Duodenal mucosa (tissue), 2 donors: ENCODE results near the gene SEC14L1.
"Not testable (repeated sequence)": the region's sequence is repeated elsewhere in the genome, so short reads cannot be mapped to it uniquely, and the experiment has no call there.

Experiments
- H3K27ac ChIP-seq: one replicate; pipeline ENCODE4 v1.7.0; 2013; ENCODE audit warnings: low read depth, low read length
- H3K27me3 ChIP-seq, 2 donors: one replicate each; pipeline ENCODE4 v1.7.0; 2013; ENCODE audit warnings: low read length in 2 of 2, control low read depth in 1 of 2; ENCODE audit not compliant: insufficient read depth in 2 of 2, control insufficient read depth in 1 of 2
- H3K36me3 ChIP-seq, 2 donors: one replicate each; pipeline ENCODE4 v1.7.0; 2013; ENCODE audit warnings: low read length in 2 of 2, control low read depth in 1 of 2; ENCODE audit not compliant: insufficient read depth in 2 of 2, control insufficient read depth in 1 of 2
- H3K4me1 ChIP-seq, 2 donors: one replicate each; pipeline ENCODE4 v1.7.0; 2013; ENCODE audit warnings: low read length in 2 of 2, control low read depth in 1 of 2; ENCODE audit not compliant: insufficient read depth in 2 of 2, control insufficient read depth in 1 of 2
- H3K4me3 ChIP-seq, 2 donors: one replicate each; pipeline ENCODE4 v1.7.0; 2013; ENCODE audit warnings: low read length in 2 of 2, low read depth in 1 of 2
- H3K9ac ChIP-seq, 2 donors: one replicate each; pipeline ENCODE4 v1.7.0; 2013; ENCODE audit warnings: low read length in 2 of 2, low read depth in 1 of 2
- H3K9me3 ChIP-seq, 2 donors: one replicate each; pipeline ENCODE4 v1.7.0; 2013; ENCODE audit warnings: low read length in 2 of 2, control low read depth in 1 of 2; ENCODE audit not compliant: control insufficient read depth in 1 of 2

SEC14L1 gene

DNA sequence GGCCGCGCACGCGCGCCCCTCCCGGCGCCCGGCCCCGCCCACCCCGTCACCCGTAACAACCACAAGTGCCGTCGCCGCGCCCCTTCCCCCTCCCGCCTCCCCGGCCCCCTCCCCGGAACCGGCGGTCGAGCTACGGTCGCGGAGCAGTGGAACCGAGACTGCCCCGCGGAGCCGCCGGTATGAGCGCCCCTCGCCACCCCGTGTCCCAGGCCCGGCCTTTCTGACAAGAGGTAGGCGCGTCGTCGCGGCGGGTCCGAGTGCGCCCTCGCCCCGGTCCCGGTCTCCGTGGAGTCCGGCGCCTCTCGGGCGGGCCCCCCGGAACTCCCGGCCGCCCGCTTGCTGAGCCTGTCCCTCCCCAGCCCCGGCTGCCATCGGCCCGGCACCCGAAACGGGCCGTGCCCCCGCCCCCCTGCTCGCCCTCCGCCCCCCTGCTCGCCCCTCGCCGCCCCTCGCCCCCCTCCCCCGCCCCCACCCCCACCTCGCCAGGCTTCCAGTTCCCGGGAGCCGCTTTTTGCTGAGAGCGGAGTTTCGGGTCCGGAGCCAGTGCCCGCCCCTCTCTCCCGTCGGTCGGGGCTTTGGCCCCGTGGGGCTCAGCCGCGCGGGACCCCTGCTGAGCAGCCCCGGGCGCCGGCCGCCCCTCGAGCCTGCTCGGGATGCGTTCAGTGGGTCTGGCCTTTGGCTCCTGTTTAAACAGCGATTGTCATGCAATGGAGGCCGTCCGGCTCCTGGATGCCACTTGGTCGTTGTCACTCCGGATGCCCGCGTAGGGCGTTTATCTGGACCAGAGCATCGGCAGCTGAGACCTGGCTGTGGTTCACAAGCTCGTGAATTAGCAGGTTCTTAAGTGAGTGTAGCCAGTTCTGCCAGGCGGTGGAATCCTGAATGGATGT, at the start of gene SEC14L1:
Gene SEC14L1, plus strand, starts transcription at position 92 of the 890 bp plus-strand sequence. CDS start 2,628 bp downstream, outside the sequence.
- H3K4me1 ChIP-seq: peaks cover 17 to 24% of the 10 kb centered on the region in 2 donors
- no peaks in the 10 kb centered on the region for H3K27me3 ChIP-seq

DNA sequence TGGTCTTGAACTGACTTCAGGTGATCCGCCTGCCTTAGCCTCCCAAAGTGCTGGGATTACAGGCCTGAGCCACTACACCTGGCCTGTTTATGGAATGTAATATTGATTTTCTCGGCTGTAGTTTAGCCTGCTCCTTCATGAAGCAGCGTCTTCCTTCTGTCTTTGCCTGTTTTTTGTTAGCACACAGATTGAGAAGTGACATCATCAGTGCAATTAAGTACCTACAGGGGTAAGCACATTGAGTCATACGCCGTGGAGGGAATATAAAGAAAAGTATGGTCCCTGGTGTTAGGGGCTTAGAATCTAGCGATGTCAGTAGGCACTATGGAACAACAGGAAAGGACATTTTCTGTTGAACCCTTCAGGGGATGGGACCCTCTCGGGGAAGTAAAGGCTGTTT, 48.7 kb upstream of the SEC14L1 start:
- Histone ChIP-seq H3K4me1 (peaks cover 9 to 39% of the 10 kb centered on the region in 2 donors), H3K36me3 (peaks cover 13 to 43% of the 10 kb centered on the region in 2 donors), H3K27ac (no peak overlapping the region), H3K9me3 (no peaks in the 10 kb centered on the region), H3K4me3 (no peak overlapping the region), H3K27me3 (no peaks in the 10 kb centered on the region), H3K9ac (no peak overlapping the region)

More for the DNA sequence above, at the start of gene SEC14L1:
- Histone ChIP-seq H3K4me3 (peak within 1 kb of the TSS; percentile 87 to 88), H3K36me3 (peaks cover 8 to 11% of the 10 kb centered on the region in 2 donors), H3K9me3 (peaks cover 0 to 5% of the 10 kb centered on the region in 2 donors), H3K27ac (peak within 1 kb of the TSS; percentile 95), H3K9ac (peak within 1 kb of the TSS; percentile 73 to 84)

DNA sequence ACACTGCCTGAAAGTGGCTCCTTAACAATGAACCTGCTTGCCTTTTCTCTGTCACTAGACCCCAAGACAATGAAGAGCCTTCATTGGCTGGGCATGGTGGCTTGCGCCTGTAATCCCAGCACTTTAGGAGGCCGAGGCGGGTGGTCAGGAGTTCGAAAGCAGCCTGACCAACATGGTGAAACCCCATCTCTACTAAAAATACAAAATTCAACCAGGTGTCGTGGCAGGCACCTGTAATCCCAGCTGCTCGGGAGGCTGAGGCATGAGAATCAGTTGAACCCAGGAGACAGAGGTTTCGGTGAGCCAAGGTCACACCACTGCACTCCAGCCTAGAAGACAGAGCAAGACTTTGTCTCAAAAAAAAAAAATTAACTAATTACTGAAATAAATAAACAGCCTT, 45.3 kb upstream of the SEC14L1 start:
- H3K4me1 ChIP-seq: peaks cover 24 to 35% of the 10 kb centered on the region in 2 donors
- H3K4me3 ChIP-seq: no peak overlapping the region
- H3K27me3 ChIP-seq: no peaks in the 10 kb centered on the region
- no peak overlapping the region for H3K27ac ChIP-seq
- no peaks in the 10 kb centered on the region for H3K9me3 ChIP-seq
- H3K36me3 ChIP-seq: peaks cover 14 to 49% of the 10 kb centered on the region in 2 donors
- H3K9ac ChIP-seq: no peak overlapping the region

DNA sequence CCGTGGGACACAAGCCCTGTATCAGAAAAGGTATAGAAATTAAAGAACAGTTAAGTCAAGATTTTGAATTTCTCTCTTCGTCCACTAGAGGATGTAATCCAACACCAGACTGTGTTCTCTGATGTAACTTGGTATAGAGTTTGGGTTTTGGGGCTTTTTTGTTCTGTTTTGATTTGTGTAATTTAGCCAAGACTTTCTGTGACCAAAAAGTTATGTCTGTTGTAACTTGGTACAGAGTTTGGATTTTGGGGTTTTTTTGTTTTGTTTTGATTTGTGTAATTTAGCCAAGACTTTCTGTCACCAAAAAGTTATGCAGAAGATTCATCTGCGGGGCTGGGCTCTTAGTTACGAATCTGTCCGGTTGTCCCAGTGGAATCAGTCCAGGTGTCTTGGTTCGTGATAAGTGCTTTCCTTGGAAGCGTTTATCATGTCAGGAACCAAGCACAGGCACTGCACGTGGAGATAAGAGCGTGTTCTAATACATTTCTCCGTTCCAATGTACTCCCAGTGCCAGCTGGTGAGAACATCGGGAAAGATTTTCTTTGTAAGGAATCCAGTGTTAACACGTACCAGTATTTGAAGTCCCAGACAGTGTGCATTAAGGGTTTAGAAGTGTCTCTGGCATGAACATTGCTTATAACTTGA, 44.1 kb upstream of the SEC14L1 start:
- Histone ChIP-seq H3K4me3 (no peak overlapping the region), H3K36me3 (peaks cover 14 to 38% of the 10 kb centered on the region in 2 donors), H3K27ac (peak overlapping the region; percentile 17), H3K9me3 (no peaks in the 10 kb centered on the region), H3K27me3 (no peaks in the 10 kb centered on the region), H3K4me1 (peaks cover 24 to 30% of the 10 kb centered on the region in 2 donors), H3K9ac (peak overlapping the region in 1 of 2 donors; percentile 22)

DNA sequence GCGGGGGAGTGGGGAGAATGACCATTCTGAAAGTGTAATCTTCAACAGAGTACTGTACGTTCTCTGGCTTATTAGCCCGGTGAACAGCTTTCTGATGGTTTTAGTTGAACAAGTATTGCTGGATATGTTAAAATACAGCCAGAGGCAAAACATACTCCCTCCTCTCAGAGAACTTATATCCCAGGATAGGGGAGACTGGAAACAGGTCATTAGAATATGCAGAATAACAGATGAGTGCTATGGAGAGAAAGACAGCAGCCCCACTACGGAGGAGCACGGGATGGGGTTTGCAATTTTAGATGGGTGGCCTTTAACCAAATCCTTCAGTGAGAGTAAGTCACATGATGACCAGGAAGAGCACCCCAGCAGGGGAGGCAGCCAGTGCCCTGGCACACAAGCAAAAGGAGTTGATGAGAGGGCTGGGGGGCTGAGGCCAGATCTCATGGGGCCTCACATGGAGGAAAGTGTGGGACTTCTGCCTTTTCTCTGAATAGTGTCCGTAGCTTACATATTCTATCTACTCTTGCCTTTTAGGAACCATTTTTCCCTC, 43.1 kb upstream of the SEC14L1 start:
- H3K9ac ChIP-seq: no peak overlapping the region
- H3K27me3 ChIP-seq: no peaks in the 10 kb centered on the region
- no peaks in the 10 kb centered on the region for H3K9me3 ChIP-seq
- H3K27ac ChIP-seq: peak overlapping the region; percentile 25
- peaks cover 24 to 27% of the 10 kb centered on the region in 2 donors for H3K4me1 ChIP-seq
- H3K36me3 ChIP-seq: peaks cover 10 to 30% of the 10 kb centered on the region in 2 donors
- no peak overlapping the region for H3K4me3 ChIP-seq

DNA sequence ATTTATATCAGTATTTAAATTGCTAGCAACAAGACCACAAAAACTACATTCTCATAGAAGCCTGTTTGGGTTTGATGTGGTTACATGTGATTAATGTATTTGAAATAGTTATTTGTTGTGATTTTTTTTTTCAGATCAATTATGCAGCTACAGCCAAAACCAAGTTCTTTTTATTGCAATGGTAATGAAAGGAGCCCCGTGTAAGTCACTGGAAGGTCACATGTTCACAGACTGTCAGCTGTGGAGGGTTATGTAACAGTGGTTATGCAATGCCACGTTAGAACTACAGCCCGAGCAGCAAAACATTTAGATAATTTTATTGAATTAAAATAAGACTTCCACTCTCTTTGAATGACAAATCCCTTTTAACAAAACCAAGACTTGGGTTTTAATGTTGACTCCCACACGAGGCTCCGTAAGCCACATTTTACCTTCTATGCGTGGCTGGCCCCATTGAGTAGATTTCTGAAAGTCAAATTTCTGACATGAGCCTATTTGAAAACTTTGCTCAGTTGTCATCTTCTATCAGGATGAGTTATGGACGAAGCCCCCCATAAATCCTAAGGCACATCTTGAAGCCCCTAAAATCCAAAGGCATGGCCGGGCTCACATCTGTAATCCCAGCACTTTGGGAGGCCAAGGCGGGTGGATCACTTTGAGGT, 41.8 kb upstream of the SEC14L1 start:
- no peak overlapping the region for H3K9ac ChIP-seq

DNA sequence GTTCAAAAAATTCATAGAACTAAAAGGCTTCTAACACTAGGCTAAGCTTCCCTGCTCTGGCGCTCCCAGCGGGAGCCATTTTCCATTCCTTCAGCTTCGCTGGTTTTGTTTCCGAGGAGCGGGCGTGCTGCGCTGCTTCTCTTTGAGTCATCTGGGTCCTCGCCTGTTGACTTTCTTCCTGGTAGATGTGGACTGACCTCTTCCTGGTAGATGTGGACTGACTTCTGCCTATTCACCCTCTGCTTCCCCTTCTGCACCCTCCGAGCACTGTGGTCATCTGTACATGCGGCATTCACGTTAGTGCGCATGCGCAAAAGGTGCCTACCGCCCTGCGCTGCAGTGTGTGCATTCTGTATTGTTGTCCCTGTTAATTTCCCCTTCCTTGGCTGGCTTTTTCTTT, 40.8 kb upstream of the SEC14L1 start:
- Histone ChIP-seq H3K36me3 (peaks cover 6 to 15% of the 10 kb centered on the region in 2 donors), H3K9me3 (no peaks in the 10 kb centered on the region), H3K27me3 (no peaks in the 10 kb centered on the region), H3K9ac (no peak overlapping the region), H3K27ac (no peak overlapping the region), H3K4me1 (peaks cover 24 to 27% of the 10 kb centered on the region in 2 donors), H3K4me3 (no peak overlapping the region)

More for the DNA sequence above, 41.8 kb upstream of the SEC14L1 start:
- Histone ChIP-seq H3K4me1 (peaks cover 24 to 27% of the 10 kb centered on the region in 2 donors), H3K36me3 (peaks cover 10 to 21% of the 10 kb centered on the region in 2 donors), H3K4me3 (no peak overlapping the region), H3K9me3 (no peaks in the 10 kb centered on the region), H3K27ac (peak overlapping the region; percentile 30), H3K27me3 (no peaks in the 10 kb centered on the region)

DNA sequence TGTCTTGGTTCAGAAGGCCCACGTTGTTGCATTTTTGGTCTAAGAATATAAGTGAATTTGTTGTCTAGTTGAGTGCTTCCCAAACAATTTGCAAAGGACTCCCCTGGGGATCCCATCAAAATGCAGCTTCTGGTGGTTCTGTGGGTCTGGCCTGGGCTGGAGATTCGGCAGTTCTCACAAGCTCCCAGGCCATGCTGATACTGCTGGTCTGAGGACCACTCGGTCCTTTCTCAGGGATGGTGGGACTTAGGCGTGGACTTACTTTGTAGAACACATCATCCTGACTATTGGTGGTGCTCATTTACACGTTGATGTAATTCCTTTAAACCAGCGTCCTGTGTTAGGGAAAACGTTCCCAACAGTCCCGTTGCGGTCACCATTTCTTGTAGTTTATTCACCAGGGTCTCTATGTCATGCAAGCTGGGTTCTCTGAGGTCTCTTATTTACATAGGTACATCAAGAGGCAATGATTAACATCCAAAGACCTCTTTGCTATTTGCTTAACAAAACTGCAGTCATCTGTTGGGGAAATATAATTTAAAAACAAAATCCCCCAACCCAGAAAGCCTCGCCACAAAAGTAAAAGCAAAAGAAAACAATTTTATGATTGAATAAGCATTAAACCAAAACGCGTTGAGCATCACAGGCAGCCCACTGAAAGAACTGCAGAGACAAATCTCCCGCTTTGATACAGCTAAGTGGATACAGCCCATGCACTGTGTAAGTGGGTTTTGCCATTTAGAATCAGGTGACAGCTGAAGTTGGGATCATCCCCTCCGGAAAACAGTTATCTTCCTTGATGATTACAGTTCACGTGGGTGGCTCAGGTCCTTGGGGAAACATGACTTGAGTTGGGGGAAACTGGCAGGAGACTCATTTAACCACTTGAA, 39.0 kb upstream of the SEC14L1 start:
- Histone ChIP-seq H3K9ac (no peak overlapping the region), H3K27ac (no peak overlapping the region), H3K4me3 (no peak overlapping the region), H3K36me3 (peaks cover 4 to 7% of the 10 kb centered on the region in 2 donors), H3K27me3 (no peaks in the 10 kb centered on the region), H3K9me3 (no peaks in the 10 kb centered on the region), H3K4me1 (peaks cover 21 to 23% of the 10 kb centered on the region in 2 donors)

DNA sequence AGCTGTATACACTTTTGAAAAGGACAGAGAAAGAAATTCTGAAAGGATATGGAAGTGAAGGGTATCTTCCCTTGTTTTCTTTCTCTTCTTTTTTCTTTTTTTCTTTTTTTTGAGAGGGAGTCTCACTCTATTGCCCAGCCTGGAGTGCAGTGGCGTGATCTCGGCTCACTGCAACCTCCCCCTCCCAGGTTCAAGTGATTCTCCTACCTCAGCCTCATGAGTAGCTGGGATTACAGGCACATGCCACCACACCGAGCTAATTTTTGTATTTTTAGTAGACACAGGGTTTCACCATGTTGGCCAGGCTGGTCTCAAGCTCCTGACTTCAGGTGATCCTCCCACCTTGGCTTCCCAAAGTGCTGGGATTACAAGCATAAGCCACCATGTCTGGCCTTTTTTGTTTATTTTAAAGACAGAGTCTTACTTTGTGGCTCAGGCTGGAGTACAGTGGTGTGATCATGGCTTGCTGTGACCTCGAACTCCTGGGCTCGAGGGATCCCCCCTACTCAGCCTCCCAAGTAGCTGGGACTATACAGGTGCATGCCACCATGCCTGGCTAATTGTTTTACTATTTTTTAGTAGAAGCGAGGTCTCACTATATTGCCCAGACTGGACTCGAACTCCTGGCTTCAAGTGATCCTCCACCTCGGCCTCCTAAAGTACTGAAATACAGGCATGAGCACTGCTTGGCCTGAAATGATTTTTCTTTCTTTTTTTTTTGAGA, 38.2 kb upstream of the SEC14L1 start:
- H3K36me3 ChIP-seq, H3K9ac ChIP-seq, H3K27me3 ChIP-seq, H3K9me3 ChIP-seq, H3K4me3 ChIP-seq, H3K27ac ChIP-seq: not testable (repeated sequence)
- peaks cover 17 to 18% of the 10 kb centered on the region in 2 donors for H3K4me1 ChIP-seq
